ENCODE measurements around the gene ADGRD2. TPM values are rescaled to one million over a fixed set of nuclear protein-coding genes. Genes with fewer than 3 reads are reported as not detected.
A peak's percentile ranks its signal among the peaks of the same experiment; 100 is the strongest.

Gene ADGRD2
- total RNA-seq, 1 donor from 2014 or later = 0.78 TPM

DNA sequence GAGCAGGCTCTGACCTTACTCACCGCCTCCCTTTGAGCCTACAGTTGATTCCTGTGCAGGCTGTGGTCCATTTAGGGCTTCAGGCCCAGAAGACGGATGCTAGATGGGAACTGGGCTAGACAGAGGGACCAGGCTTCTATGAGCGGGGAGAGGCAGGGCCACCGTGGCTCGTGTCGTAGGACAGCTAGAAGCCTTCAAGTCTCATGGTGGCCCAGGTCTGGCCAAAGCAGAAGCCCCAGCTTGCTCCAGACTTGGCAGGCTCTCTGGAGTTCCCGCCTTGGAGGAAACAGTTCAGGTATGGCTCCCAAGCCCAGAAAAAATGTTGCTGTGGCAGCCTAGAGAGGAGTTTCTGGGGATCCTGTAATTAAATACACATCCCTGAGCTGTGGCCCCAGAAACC lies 67.9 kb downstream of the ADGRD2 start:
- Mint-ChIP-seq H3K27ac (no peak overlapping the region), H3K9me3 (no peaks in the 10 kb centered on the region), H3K4me3 (no peak overlapping the region), H3K36me3 (peaks cover 9% of the 10 kb centered on the region), H3K4me1 (peaks cover 18% of the 10 kb centered on the region), H3K27me3 (ENCODE audit: low read depth) (no peaks in the 10 kb centered on the region)
- TF ChIP-seq, protein P1, sequence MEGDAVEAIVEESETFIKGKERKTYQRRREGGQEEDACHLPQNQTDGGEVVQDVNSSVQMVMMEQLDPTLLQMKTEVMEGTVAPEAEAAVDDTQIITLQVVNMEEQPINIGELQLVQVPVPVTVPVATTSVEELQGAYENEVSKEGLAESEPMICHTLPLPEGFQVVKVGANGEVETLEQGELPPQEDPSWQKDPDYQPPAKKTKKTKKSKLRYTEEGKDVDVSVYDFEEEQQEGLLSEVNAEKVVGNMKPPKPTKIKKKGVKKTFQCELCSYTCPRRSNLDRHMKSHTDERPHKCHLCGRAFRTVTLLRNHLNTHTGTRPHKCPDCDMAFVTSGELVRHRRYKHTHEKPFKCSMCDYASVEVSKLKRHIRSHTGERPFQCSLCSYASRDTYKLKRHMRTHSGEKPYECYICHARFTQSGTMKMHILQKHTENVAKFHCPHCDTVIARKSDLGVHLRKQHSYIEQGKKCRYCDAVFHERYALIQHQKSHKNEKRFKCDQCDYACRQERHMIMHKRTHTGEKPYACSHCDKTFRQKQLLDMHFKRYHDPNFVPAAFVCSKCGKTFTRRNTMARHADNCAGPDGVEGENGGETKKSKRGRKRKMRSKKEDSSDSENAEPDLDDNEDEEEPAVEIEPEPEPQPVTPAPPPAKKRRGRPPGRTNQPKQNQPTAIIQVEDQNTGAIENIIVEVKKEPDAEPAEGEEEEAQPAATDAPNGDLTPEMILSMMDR (IDR thresholded peaks at IDR 0.05; ENCODE audit: unreplicated experiment) = no peak
- DNase-seq (ENCODE audit: low spot score in 2 of 2, unreplicated experiment in 2 of 2) = no peak

DNA sequence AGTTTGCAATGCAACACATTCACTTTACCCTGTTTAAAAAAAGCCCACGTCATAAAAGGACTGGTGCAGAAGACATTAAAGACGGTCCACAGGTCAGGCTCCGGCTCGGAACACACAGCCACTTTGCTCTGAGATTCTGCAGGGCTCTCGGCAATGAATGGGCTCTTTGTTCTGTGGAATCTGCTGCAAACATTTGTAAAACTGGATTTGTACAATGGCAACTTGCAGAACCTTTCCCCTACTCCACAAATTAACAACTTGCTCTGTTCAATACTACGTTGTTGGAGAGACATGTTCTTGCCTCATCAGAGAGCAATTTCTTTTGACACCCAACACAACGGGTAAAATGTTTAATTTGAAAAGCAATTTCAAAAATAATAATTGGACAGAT lies 70.0 kb downstream of the ADGRD2 start:
- Mint-ChIP-seq H3K27me3 (ENCODE audit: low read depth) (no peaks in the 10 kb centered on the region), H3K27ac (peak overlapping the region; percentile 3), H3K4me1 (peaks cover 11% of the 10 kb centered on the region), H3K36me3 (peaks cover 9% of the 10 kb centered on the region), H3K4me3 (no peak overlapping the region), H3K9me3 (no peaks in the 10 kb centered on the region)
- TF ChIP-seq, protein P1 (IDR thresholded peaks at IDR 0.05; ENCODE audit: unreplicated experiment) = no peak
- DNase-seq (ENCODE audit: low spot score in 2 of 2, unreplicated experiment in 2 of 2) = no peak

DNA sequence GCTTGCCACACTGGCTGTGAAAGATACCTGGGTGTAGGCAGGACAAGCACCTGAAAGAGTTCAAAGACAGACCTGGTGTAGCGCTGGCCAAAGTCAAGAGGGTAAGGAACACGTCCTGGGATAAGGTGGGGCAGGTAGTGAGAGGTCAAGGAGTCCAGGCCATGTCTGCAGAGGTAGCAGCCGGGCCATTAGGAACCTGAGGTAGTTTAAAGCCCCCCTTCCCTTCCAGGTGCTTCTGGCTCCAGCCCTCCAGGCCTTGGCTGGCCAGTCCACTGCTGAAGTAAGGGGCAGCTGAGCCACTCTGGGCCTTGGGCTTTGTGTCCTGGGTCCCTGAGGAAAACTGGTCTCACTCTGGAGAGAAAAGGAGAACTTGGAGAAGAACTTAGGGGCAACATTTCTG lies 70.9 kb downstream of the ADGRD2 start:
- Mint-ChIP-seq H3K9me3 (no peaks in the 10 kb centered on the region), H3K4me3 (no peak overlapping the region), H3K4me1 (peaks cover 5% of the 10 kb centered on the region), H3K27ac (no peak overlapping the region), H3K36me3 (peaks cover 9% of the 10 kb centered on the region), H3K27me3 (ENCODE audit: low read depth) (no peaks in the 10 kb centered on the region)
- DNase-seq (ENCODE audit: low spot score in 2 of 2, unreplicated experiment in 2 of 2) = no peak
- TF ChIP-seq, protein P1 (IDR thresholded peaks at IDR 0.05; ENCODE audit: unreplicated experiment) = no peak

DNA sequence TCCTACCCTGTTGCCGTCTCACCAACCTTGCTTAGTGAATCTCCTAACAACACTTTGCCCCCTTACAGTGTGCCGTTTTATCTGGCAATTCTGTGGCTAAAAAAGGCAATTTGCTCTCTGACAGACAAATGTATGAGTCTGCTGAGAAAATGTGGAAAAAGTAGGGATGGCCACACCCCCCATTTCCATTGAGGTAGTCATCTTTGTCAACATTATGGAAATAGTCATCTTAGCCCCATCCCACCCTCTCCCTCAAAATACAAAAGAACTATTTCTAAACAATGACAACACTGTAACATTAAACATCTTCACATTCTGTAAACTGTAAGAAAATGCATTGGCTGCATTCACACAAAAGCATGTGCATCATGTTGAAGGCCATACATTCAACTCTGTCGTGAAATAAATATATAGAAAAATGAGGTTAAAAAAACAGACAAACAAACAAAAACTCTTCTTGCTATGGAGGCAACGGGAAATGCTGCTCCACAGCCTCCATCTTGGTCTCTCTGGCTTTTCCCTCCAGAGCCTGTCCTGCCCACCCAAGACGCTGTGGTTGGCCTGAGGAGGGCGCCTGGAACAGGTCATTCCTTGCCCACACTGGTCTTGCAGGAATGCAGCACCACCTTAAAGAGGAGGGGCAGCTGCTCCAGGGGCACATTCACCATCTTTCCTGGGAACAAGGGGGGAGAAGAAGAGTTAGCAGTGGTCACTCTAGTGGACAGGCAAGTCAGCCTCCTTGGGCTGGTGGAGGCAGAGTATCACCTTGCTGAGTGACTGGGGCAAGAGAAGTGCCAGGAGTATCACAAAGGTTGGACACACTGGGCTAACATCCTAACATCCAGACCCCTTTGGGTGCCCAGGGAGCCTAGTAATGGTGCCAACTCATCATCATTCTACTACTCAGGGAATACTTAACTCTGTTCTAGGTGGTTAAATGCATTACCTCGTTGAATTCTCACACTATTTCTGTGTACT lies 72.2 kb downstream of the ADGRD2 start:
- Mint-ChIP-seq H3K36me3 (peaks cover 9% of the 10 kb centered on the region), H3K4me3 (no peak overlapping the region), H3K9me3 (no peaks in the 10 kb centered on the region), H3K4me1 (peaks cover 9% of the 10 kb centered on the region), H3K27me3 (ENCODE audit: low read depth) (no peaks in the 10 kb centered on the region), H3K27ac (no peak overlapping the region)
- TF ChIP-seq, protein P1 (IDR thresholded peaks at IDR 0.05; ENCODE audit: unreplicated experiment) = no peak
- no peak for DNase-seq (ENCODE audit: low spot score in 2 of 2, unreplicated experiment in 2 of 2)

DNA sequence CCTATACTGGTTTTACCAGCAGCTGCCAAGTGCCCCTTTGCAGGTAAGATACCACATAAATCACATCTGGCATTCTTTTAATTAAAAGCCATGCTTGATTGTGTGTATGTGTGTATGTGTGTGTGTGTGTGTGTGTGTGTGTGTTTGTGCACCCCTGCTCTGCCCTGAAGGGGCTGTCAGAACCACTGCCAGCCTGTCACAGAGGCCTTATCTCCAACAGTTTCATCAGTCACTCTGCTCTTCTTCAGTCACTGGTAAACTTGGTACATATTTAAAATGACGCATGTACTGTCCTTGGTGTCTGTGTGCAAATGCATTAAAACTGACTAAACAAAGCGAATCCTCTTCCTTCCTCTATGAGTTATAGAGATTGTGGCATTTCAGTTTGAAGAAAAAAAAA lies 75.9 kb downstream of the ADGRD2 start:
- Mint-ChIP-seq H3K4me1 (peaks cover 13% of the 10 kb centered on the region), H3K27me3 (ENCODE audit: low read depth) (no peaks in the 10 kb centered on the region), H3K4me3 (no peak overlapping the region), H3K36me3 (no peaks in the 10 kb centered on the region), H3K27ac (no peak overlapping the region), H3K9me3 (no peaks in the 10 kb centered on the region)
- TF ChIP-seq, protein P1 (IDR thresholded peaks at IDR 0.05; ENCODE audit: unreplicated experiment) = no peak
- no peak for DNase-seq (ENCODE audit: low spot score in 2 of 2, unreplicated experiment in 2 of 2)

All from mesothelial cell of epicardium (in vitro differentiated cells).